HepG2 (cell line): Measurements from ENCODE around the gene MXRA7. TPM values are rescaled to one million over a fixed set of nuclear protein-coding genes. Genes with fewer than 3 reads are reported as not detected.

Source experiments
- ELF3 ChIP-seq: IDR thresholded peaks from 2 replicates; pipeline ENCODE4 v1.6.1; 2016; ENCODE audit warnings: missing genetic modification reagents, missing compliant biosample characterization
- FOXA3 ChIP-seq: IDR thresholded peaks from 2 replicates; pipeline ENCODE4 v1.6.1; 2016; ENCODE audit warnings: missing genetic modification reagents, missing compliant biosample characterization
- HNRNPLL ChIP-seq: fragments of 200-400 bp; formaldehyde crosslinking; IDR thresholded peaks from 2 replicates; pipeline ENCODE4 v1.6.1; 2017; ENCODE audit warnings: mild to moderate bottlenecking, low read depth, low read length; ENCODE audit not compliant: poor library complexity, severe bottlenecking
- SALL1 ChIP-seq: sonication (generic); formaldehyde crosslinking; IDR thresholded peaks from 2 replicates; pipeline ENCODE4 v1.8.0; 2022; ENCODE audit warnings: mild to moderate bottlenecking, missing genetic modification reagents
- SAP130 ChIP-seq: IDR thresholded peaks from 2 replicates; pipeline ENCODE4 v1.6.1; 2016; ENCODE audit warnings: low read depth
- SPEN ChIP-seq: sonication (generic); formaldehyde crosslinking; IDR thresholded peaks from 2 replicates; pipeline ENCODE4 v1.5.1; 2020; ENCODE audit warnings: low read depth, mild to moderate bottlenecking, missing genetic modification reagents
- TOE1 ChIP-seq: sonication (generic); formaldehyde crosslinking; IDR thresholded peaks from 2 replicates; pipeline ENCODE4 v1.4.0; 2020; ENCODE audit warnings: mild to moderate bottlenecking, missing genetic modification reagents
- ZFX ChIP-seq: sonication (generic); formaldehyde crosslinking; IDR thresholded peaks from 2 replicates; pipeline ENCODE4 v1.4.0; 2020; ENCODE audit warnings: mild to moderate bottlenecking, low read depth, missing genetic modification reagents, moderate library complexity
- ZNF264 ChIP-seq: sonication (generic); formaldehyde crosslinking; IDR thresholded peaks from 2 replicates; pipeline ENCODE4 v1.4.0; 2020; ENCODE audit warnings: missing genetic modification reagents
- ZNF292 ChIP-seq: sonication (generic); formaldehyde crosslinking; IDR thresholded peaks from 2 replicates; pipeline ENCODE4 v1.8.1; 2022; ENCODE audit warnings: mild to moderate bottlenecking, low read depth, missing genetic modification reagents, borderline replicate concordance
- ZNF569 ChIP-seq: sonication (generic); formaldehyde crosslinking; IDR thresholded peaks from 2 replicates; pipeline ENCODE4 v1.5.0; 2020; ENCODE audit warnings: mild to moderate bottlenecking, missing genetic modification reagents, moderate library complexity, borderline replicate concordance
- ZNF709 ChIP-seq: sonication (generic); formaldehyde crosslinking; IDR thresholded peaks from 2 replicates; pipeline ENCODE4 v1.5.0; 2020; ENCODE audit warnings: mild to moderate bottlenecking, missing genetic modification reagents
- polyA plus RNA-seq, 8 experiments: library from polyadenylated mRNA; depleted of rRNA in 3 of 8; stranded (reverse) in 7 of 8; unstranded in 1 of 8; fragments of >200 nt; fragmentation: Illumina TruSeq in 4 of 8; extraction: Trizol in 4 of 8; gene quantifications; 2 replicates each; pipeline versions ENCODE4 v1.2.1 to v1.2.3, GENCODE V29; 2011 to 2016; ENCODE audit warnings: low read depth in 4 of 8, missing spikeins in 1 of 8, mixed read lengths in 1 of 8; ENCODE audit not compliant: insufficient read depth in 1 of 8
- total RNA-seq, 5 experiments: library from RNA; depleted of rRNA; stranded (reverse); fragments of >200 nt; fragmentation: Illumina TruSeq; extraction: Trizol; gene quantifications; 2 replicates each; pipeline ENCODE4 v1.2.3, GENCODE V29; 2016; ENCODE audit warnings: low read depth in 1 of 5
- TF ChIP-seq, protein P1 (sequence below): sonication (generic); formaldehyde crosslinking; IDR thresholded peaks from 2 replicates; pipeline ENCODE4 v1.4.0; 2020; ENCODE audit warnings: mild to moderate bottlenecking, missing genetic modification reagents
- TF ChIP-seq, protein P2 (sequence below): sonication (generic); formaldehyde crosslinking; IDR thresholded peaks from 2 replicates; pipeline ENCODE4 v1.4.0; 2020; ENCODE audit warnings: low read depth, mild to moderate bottlenecking, missing genetic modification reagents

The MXRA7 gene
- total and polyA plus RNA-seq, 2 of the 13 experiments (the other 11 are each of a cell fraction or from before 2014, with no cell fraction given): 44.8 to 112 TPM

DNA sequence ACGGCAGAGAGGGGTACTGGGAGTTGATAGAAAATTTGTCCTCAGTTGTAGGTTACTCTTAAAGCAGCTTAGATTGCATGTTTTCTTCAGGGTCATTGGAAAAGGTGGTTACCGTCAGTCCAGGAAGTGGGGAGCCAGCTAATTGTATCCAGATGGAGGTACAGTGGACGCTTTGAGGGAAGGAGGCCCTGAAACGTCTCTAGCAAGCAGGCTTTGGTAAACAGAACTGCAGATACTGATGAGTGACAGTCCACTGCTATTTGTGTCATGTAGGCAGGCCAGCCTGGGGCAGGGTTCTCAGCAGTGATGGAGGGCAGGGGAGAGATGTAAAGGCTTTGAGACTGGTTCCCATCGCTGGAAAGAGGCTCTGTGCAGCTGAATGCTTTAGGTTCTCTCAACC lies 37.0 kb downstream of the MXRA7 start (continued):
- TF ChIP-seq TOE1 (CRISPR knock-in tag) (no peak), ZNF709 (no peak), ZNF292 (CRISPR knock-in tag) (0 out of 2 replicates have a peak, but pooled peaks have one; percentile 26), HNRNPLL (no peak), ELF3 (CRISPR knock-in tag) (peak; percentile 61), ZNF569 (CRISPR knock-in tag) (no peak), SAP130 (CRISPR knock-in tag) (peak; percentile 32; the same call in 1 of the 2 replicates), FOXA3 (CRISPR knock-in tag) (0 out of 2 replicates have a peak, but pooled peaks have one; percentile 14), SPEN (peak; percentile 21), SALL1 (CRISPR knock-in tag) (peak; percentile 64), ZFX (CRISPR knock-in tag) (peak; percentile 44), ZNF264 (CRISPR knock-in tag) (no peak)
- TF ChIP-seq, protein P1, sequence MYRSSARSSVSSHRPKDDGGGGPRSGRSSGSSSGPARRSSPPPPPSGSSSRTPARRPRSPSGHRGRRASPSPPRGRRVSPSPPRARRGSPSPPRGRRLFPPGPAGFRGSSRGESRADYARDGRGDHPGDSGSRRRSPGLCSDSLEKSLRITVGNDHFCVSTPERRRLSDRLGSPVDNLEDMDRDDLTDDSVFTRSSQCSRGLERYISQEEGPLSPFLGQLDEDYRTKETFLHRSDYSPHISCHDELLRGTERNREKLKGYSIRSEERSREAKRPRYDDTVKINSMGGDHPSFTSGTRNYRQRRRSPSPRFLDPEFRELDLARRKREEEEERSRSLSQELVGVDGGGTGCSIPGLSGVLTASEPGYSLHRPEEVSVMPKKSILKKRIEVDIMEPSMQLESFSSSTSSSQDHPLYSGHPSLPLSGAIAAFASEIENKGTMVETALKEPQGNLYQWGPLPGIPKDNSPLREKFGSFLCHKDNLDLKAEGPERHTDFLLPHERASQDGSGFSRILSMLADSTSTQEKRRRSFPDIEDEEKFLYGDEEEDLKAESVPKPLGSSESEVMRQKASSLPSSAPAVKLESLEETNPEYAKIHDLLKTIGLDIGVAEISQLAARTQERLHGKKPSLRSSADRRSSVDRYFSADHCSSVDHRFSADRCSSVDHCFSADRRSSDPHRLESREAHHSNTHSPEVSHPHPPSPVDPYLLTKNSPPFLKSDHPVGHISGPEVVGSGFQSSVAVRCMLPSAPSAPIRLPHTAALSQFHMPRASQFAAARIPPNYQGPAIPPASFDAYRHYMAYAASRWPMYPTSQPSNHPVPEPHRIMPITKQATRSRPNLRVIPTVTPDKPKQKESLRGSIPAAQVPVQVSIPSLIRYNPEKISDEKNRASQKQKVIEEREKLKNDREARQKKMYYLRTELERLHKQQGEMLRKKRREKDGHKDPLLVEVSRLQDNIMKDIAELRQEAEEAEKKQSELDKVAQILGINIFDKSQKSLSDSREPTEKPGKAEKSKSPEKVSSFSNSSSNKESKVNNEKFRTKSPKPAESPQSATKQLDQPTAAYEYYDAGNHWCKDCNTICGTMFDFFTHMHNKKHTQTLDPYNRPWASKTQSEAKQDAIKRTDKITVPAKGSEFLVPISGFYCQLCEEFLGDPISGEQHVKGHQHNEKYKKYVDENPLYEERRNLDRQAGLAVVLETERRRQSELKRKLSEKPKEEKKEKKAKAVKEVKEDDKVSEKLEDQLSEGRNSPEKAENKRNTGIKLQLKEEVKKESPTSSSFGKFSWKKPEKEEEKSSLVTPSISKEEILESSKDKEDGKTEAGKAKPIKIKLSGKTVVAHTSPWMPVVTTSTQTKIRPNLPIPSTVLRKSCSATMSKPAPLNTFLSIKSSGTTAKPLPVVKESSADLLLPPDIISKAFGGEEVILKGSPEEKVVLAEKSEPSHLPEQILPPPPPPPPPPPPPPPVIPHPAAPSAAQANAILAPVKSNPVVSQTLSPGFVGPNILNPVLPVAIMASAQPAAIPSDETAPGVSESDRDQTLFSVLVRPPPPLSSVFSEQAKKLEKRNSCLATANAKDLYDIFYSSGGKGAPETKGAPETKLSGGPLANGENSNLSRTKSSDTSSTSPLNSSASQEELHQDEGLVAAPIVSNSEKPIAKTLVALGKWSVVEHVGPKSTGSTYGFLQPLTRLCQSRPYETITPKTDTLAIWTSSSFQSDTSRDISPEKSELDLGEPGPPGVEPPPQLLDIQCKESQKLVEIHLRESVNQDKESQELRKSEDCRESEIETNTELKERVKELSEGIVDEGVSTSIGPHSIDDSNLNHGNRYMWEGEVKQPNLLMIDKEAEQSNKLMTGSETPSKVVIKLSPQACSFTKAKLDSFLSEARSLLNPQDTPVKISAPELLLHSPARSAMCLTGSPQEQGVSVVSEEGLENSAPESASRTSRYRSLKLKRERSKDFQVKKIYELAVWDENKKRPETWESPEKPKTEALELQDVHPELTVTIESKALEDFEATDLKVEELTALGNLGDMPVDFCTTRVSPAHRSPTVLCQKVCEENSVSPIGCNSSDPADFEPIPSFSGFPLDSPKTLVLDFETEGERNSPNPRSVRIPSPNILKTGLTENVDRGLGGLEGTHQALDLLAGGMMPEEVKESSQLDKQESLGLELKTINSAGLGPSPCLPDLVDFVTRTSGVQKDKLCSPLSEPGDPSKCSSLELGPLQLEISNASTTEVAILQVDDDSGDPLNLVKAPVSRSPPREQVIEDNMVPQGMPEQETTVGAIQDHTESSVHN (CRISPR knock-in tag): peak; percentile 35; the same call in 1 of the 2 replicates
- TF ChIP-seq, protein P2, sequence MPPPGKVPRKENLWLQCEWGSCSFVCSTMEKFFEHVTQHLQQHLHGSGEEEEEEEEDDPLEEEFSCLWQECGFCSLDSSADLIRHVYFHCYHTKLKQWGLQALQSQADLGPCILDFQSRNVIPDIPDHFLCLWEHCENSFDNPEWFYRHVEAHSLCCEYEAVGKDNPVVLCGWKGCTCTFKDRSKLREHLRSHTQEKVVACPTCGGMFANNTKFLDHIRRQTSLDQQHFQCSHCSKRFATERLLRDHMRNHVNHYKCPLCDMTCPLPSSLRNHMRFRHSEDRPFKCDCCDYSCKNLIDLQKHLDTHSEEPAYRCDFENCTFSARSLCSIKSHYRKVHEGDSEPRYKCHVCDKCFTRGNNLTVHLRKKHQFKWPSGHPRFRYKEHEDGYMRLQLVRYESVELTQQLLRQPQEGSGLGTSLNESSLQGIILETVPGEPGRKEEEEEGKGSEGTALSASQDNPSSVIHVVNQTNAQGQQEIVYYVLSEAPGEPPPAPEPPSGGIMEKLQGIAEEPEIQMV (CRISPR knock-in tag): peak; percentile 54; the same call in 1 of the 2 replicates
